Right cardiac atrium (tissue), 5 donors: Measurements from ENCODE around the gene SSR2. TPM values are rescaled to one million over a fixed set of nuclear protein-coding genes. Genes with fewer than 3 reads are reported as not detected.
A peak's percentile ranks its signal among the peaks of the same experiment; 100 is the strongest.
"Not testable (repeated sequence)": the region's sequence is repeated elsewhere in the genome, so short reads cannot be mapped to it uniquely, and the experiment has no call there.

ENCODE experiments used
- ATAC-seq, 2 donors: fragments of 200-7000 bp; cut with Tn5 transposase; one replicate each; pipeline versions ENCODE4 v1.8.0 to v1.9.1; 2020; ENCODE audit warnings: moderate library complexity in 2 of 2, mild to moderate bottlenecking in 1 of 2
- DNase-seq, 3 donors: peaks; one replicate each; pipeline ENCODE4 v3.0.0-alpha.2; 2020
- H3K27ac ChIP-seq: one replicate; pipeline ENCODE4 v1.5.1; 2013; ENCODE audit warnings: mild to moderate bottlenecking, low read length, control low read depth, moderate library complexity
- H3K27me3 ChIP-seq: one replicate; pipeline ENCODE4 v1.6.1; 2013; ENCODE audit not compliant: control insufficient read depth, insufficient read depth
- H3K4me1 ChIP-seq: one replicate; pipeline ENCODE4 v1.6.1; 2013; ENCODE audit warnings: low read length; ENCODE audit not compliant: control insufficient read depth, insufficient read depth
- H3K4me3 ChIP-seq: one replicate; pipeline ENCODE4 v1.5.1; 2013; ENCODE audit warnings: low read length, control low read depth
- H3K9me3 ChIP-seq: one replicate; pipeline ENCODE4 v1.6.1; 2013; ENCODE audit warnings: low read length; ENCODE audit not compliant: control insufficient read depth
- WGBS: extraction: QIAGEN DNeasy Blood & Tissue Kit; methylation state at CpG from one replicate; pipeline ENCODE4 v1.1.7; 2013; 5-methylcytosine and 5-hydroxymethylcytosine counted together
- intact Hi-C, 4 donors: fragments of 100-400 bp; cut with DNase I; formaldehyde crosslinking; loops; one replicate each; pipeline versions ENCODE4 v1.11.0 to v1.14.0; 2022 to 2023
- polyA plus RNA-seq: library from polyadenylated mRNA; stranded (reverse); fragments of 200-250 nt; gene quantifications from one replicate; pipeline ENCODE4 v1.2.3, GENCODE V29; 2013
- total RNA-seq, 4 donors: library from RNA; stranded (reverse); fragmentation: NEBNext Ultra II Directional; extraction: Animal tissue kit (Norgen Biotek cat#: 25700); gene quantifications; one replicate each; pipeline ENCODE4 v1.2.1, GENCODE V29; 2021
- donor health status: healthy with polysubstance abuse.
- donor health status: DM: no; HTN: yes; CAD: no.
- donor health status: DM: no; HTN: no; CAD: no.
- donor health status: DM: no; HTN: yes; CAD: no; lungs with severe emphysema.
- donor health status: DM: yes; HTN: yes; CAD: no.

The SSR2 gene
- total and polyA plus RNA-seq, 5 donors = 82.0 to 112 (median 93.3) TPM

- H3K27ac ChIP-seq = no peak overlapping the region
- no peak for DNase-seq
- no peaks in the 10 kb centered on the region for H3K27me3 ChIP-seq
- H3K4me1 ChIP-seq = no peaks in the 10 kb centered on the region
- H3K4me3 ChIP-seq = no peak overlapping the region
- 79% methylated on average over 6 of the region's 6 CpGs for WGBS
- no peaks in the 10 kb centered on the region for H3K9me3 ChIP-seq
- intact Hi-C loops = loop anchor here in 1 of 4 donors (5.0 kb wide), 1 partner anchor 53 kb away; no protein-coding TSS in a partner anchor
- peak; percentile 32 to 44 for ATAC-seq
Observed at GRCh38 chr1:155990005-155990739, 30.6 kb downstream of the SSR2 start.

GRCh38 chr1:155989242-155990004, 31.3 kb downstream of the SSR2 start:
- ATAC-seq (peak; percentile 95), DNase-seq (peak; percentile 74 to 91 (median 87))
- 16% methylated on average over 9 of the region's 9 CpGs for WGBS
- Histone ChIP-seq H3K4me3 (peak overlapping the region; percentile 33), H3K9me3 (no peaks in the 10 kb centered on the region), H3K4me1 (no peaks in the 10 kb centered on the region), H3K27me3 (no peaks in the 10 kb centered on the region), H3K27ac (peak overlapping the region; percentile 30)
- intact Hi-C loops = loop anchor here in 3 of 4 donors (2.0 to 5.0 kb wide), 2 partner anchors 51 to 52 kb away; no protein-coding TSS in a partner anchor

- H3K4me3 ChIP-seq, H3K9me3 ChIP-seq, ATAC-seq, H3K27me3 ChIP-seq, DNase-seq: not testable (repeated sequence)
- intact Hi-C loops = loop anchor here in 1 of 4 donors (2.0 kb wide), 1 partner anchor 44 kb away; the partner anchor contains the start of gene RXFP4
- peak overlapping the region; percentile 31 for H3K27ac ChIP-seq
- H3K4me1 ChIP-seq = peaks cover 22% of the 10 kb centered on the region
- WGBS = 71% methylated on average over 11 of the region's 11 CpGs
Observed at GRCh38 chr1:155984903-155985645, 35.7 kb downstream of the SSR2 start.

GRCh38 chr1:155984341-155984740, 36.4 kb downstream of the SSR2 start:
- H3K4me3 ChIP-seq = no peak overlapping the region
- no peaks in the 10 kb centered on the region for H3K9me3 ChIP-seq
- WGBS = 84% methylated on average over 7 of the region's 7 CpGs
- ATAC-seq (no peak), DNase-seq (peak in 1 of 3 donors; percentile 44)
- peaks cover 25% of the 10 kb centered on the region for H3K4me1 ChIP-seq
- no peak overlapping the region for H3K27ac ChIP-seq
- intact Hi-C loops = loop anchor here in 1 of 4 donors (2.0 kb wide), 1 partner anchor 44 kb away; the partner anchor contains the start of gene RXFP4
- no peaks in the 10 kb centered on the region for H3K27me3 ChIP-seq

GRCh38 chr1:155983191-155984024, 37.3 kb downstream of the SSR2 start:
- DNase-seq = peak; percentile 88 to 91 (median 90)
- H3K27me3 ChIP-seq = no peaks in the 10 kb centered on the region
- peaks cover 25% of the 10 kb centered on the region for H3K4me1 ChIP-seq
- H3K27ac ChIP-seq = peak overlapping the region; percentile 84
- H3K4me3 ChIP-seq = peak overlapping the region; percentile 38
- WGBS = 26% methylated on average over 4 of the region's 4 CpGs
- ATAC-seq = peak; percentile 74 to 85
- no peaks in the 10 kb centered on the region for H3K9me3 ChIP-seq
- intact Hi-C loops = loop anchor here in 1 of 4 donors (2.0 kb wide), 1 partner anchor 43 kb away; the partner anchor contains the start of gene RXFP4

- DNase-seq (no peak), ATAC-seq (no peak)
- H3K9me3 ChIP-seq = no peaks in the 10 kb centered on the region
- H3K27ac ChIP-seq = peak overlapping the region; percentile 65
- intact Hi-C loops = no loop called here
- WGBS = 47% methylated on average over 7 of the region's 7 CpGs
- H3K4me1 ChIP-seq = peaks cover 25% of the 10 kb centered on the region
- H3K27me3 ChIP-seq = no peaks in the 10 kb centered on the region
- peak overlapping the region; percentile 38 for H3K4me3 ChIP-seq
Observed at GRCh38 chr1:155982106-155982505, 38.6 kb downstream of the SSR2 start.

- Histone ChIP-seq H3K27me3 (no peaks in the 10 kb centered on the region), H3K4me1 (peaks cover 25% of the 10 kb centered on the region), H3K4me3 (peak overlapping the region; percentile 38), H3K9me3 (no peaks in the 10 kb centered on the region), H3K27ac (peak overlapping the region; percentile 65)
- WGBS = 44% methylated on average over 6 of the region's 6 CpGs
- intact Hi-C loops = no loop called here
- peak in 1 of 3 donors; percentile 43 for DNase-seq
- no peak for ATAC-seq
Observed at GRCh38 chr1:155981266-155982088, 39.3 kb downstream of the SSR2 start.

GRCh38 chr1:155979597-155980343, 41.0 kb downstream of the SSR2 start:
- H3K4me1 ChIP-seq = peaks cover 39% of the 10 kb centered on the region
- peak overlapping the region; percentile 98 for H3K27ac ChIP-seq
- no peaks in the 10 kb centered on the region for H3K9me3 ChIP-seq
- peak; percentile 42 to 61 for ATAC-seq
- 5% methylated on average over 4 of the region's 4 CpGs for WGBS
- peak; percentile 54 to 81 (median 77) for DNase-seq
- no peaks in the 10 kb centered on the region for H3K27me3 ChIP-seq
- peak overlapping the region; percentile 87 for H3K4me3 ChIP-seq
- intact Hi-C loops = loop anchor here in 1 of 4 donors (5.0 kb wide), 1 partner anchor 37 kb away; the partner anchor contains the start of gene RXFP4

GRCh38 chr1:155978973-155979429, 41.8 kb downstream of the SSR2 start:
- intact Hi-C loops = loop anchor here in 1 of 4 donors (5.0 kb wide), 1 partner anchor 37 kb away; the partner anchor contains the start of gene RXFP4
- peak; percentile 51 to 77 (median 72) for DNase-seq
- WGBS = 1% methylated on average over 8 of the region's 8 CpGs
- Histone ChIP-seq H3K9me3 (no peaks in the 10 kb centered on the region), H3K27ac (peak overlapping the region; percentile 98), H3K27me3 (no peaks in the 10 kb centered on the region), H3K4me3 (peak overlapping the region; percentile 87), H3K4me1 (peaks cover 46% of the 10 kb centered on the region)
- ATAC-seq = peak; percentile 25 to 37
